HepG2 (cell line): Measurements from ENCODE around the gene PRSS53. TPM values are rescaled to one million over a fixed set of nuclear protein-coding genes. Genes with fewer than 3 reads are reported as not detected.

Source experiments
- CHD4 ChIP-seq: fragments of 200-600 bp; sonication (generic); IDR thresholded peaks from 2 replicates; pipeline ENCODE4 v1.7.0; 2017; ENCODE audit warnings: mild to moderate bottlenecking, low read length, borderline replicate concordance
- DNMT3B ChIP-seq: conservative IDR thresholded peaks from 2 replicates; pipeline ENCODE4 v1.6.1; 2016; ENCODE audit warnings: missing biosample characterization, control low read depth
- FOXP1 ChIP-seq, 2 experiments: fragments of 450-650 bp in 1 of 2; IDR thresholded peaks; 2 replicates each; pipeline ENCODE4 v1.6.1; 2017 to 2018; ENCODE audit warnings: antibody characterized with exemption in 1 of 2
- KDM5A ChIP-seq: fragments of 200-600 bp; sonication (generic); IDR thresholded peaks from 2 replicates; pipeline ENCODE4 v1.7.0; 2018; ENCODE audit warnings: antibody characterized with exemption, mild to moderate bottlenecking, low read length, borderline replicate concordance
- MLX ChIP-seq: IDR thresholded peaks from 2 replicates; pipeline ENCODE4 v1.6.1; 2016
- NFRKB ChIP-seq: fragments of 450-650 bp; IDR thresholded peaks from 2 replicates; pipeline ENCODE4 v1.6.1; 2017
- PCBP2 ChIP-seq: fragments of 200-400 bp; formaldehyde crosslinking; optimal IDR thresholded peaks from 2 replicates; pipeline ENCODE3; 2018; ENCODE audit warnings: low read length, low read depth; ENCODE audit not compliant: poor library complexity, severe bottlenecking
- POLR2A ChIP-seq, 2 experiments: IDR thresholded peaks; 2 replicates each; pipeline ENCODE4 v1.6.1; 2011; ENCODE audit warnings: low read depth in 2 of 2, low read length in 2 of 2, mild to moderate bottlenecking in 1 of 2, moderate library complexity in 1 of 2; ENCODE audit not compliant: insufficient read depth in 1 of 2
- PREB ChIP-seq: sonication (generic); formaldehyde crosslinking; IDR thresholded peaks from 2 replicates; pipeline ENCODE4 v1.4.0; 2020; ENCODE audit warnings: missing genetic modification reagents
- RFXAP ChIP-seq: sonication (generic); formaldehyde crosslinking; IDR thresholded peaks from 2 replicates; pipeline ENCODE4 v1.4.0; 2020; ENCODE audit warnings: missing genetic modification reagents, borderline replicate concordance
- SALL1 ChIP-seq: sonication (generic); formaldehyde crosslinking; IDR thresholded peaks from 2 replicates; pipeline ENCODE4 v1.8.0; 2022; ENCODE audit warnings: mild to moderate bottlenecking, missing genetic modification reagents
- SMAD9 ChIP-seq: sonication (generic); formaldehyde crosslinking; IDR thresholded peaks from 2 replicates; pipeline ENCODE4 v1.5.1; 2020; ENCODE audit warnings: mild to moderate bottlenecking, missing genetic modification reagents
- SMARCC2 ChIP-seq: fragments of 450-650 bp; IDR thresholded peaks from 2 replicates; pipeline ENCODE4 v1.6.1; 2017; ENCODE audit warnings: antibody characterized with exemption, mild to moderate bottlenecking
- SNAPC2 ChIP-seq: sonication (generic); formaldehyde crosslinking; IDR thresholded peaks from 2 replicates; pipeline ENCODE4 v1.8.1; 2022; ENCODE audit warnings: mild to moderate bottlenecking, missing genetic modification reagents
- ZNF468 ChIP-seq: sonication (generic); formaldehyde crosslinking; IDR thresholded peaks from 2 replicates; pipeline ENCODE4 v1.8.0; 2022; ENCODE audit warnings: mild to moderate bottlenecking, moderate library complexity, missing genetic modification reagents
- ZNF737 ChIP-seq: sonication (generic); formaldehyde crosslinking; IDR thresholded peaks from 2 replicates; pipeline ENCODE4 v1.5.0; 2020; ENCODE audit warnings: missing genetic modification reagents, mild to moderate bottlenecking, borderline replicate concordance
- ZNF788 ChIP-seq: sonication (generic); formaldehyde crosslinking; IDR thresholded peaks from 2 replicates; pipeline ENCODE4 v1.5.0; 2020; ENCODE audit warnings: mild to moderate bottlenecking, missing genetic modification reagents, borderline replicate concordance
- polyA plus RNA-seq, 8 experiments: library from polyadenylated mRNA; depleted of rRNA in 3 of 8; stranded (reverse) in 7 of 8; unstranded in 1 of 8; fragments of >200 nt; fragmentation: Illumina TruSeq in 4 of 8; extraction: Trizol in 4 of 8; gene quantifications; 2 replicates each; pipeline versions ENCODE4 v1.2.1 to v1.2.3, GENCODE V29; 2011 to 2016; ENCODE audit warnings: low read depth in 4 of 8, missing spikeins in 1 of 8, mixed read lengths in 1 of 8; ENCODE audit not compliant: insufficient read depth in 1 of 8
- total RNA-seq, 5 experiments: library from RNA; depleted of rRNA; stranded (reverse); fragments of >200 nt; fragmentation: Illumina TruSeq; extraction: Trizol; gene quantifications; 2 replicates each; pipeline ENCODE4 v1.2.3, GENCODE V29; 2016; ENCODE audit warnings: low read depth in 1 of 5
- TF ChIP-seq, protein P1 (sequence below): sonication (generic); formaldehyde crosslinking; IDR thresholded peaks from 2 replicates; pipeline ENCODE4 v1.5.0; 2020; ENCODE audit warnings: mild to moderate bottlenecking, missing genetic modification reagents
- TF ChIP-seq, protein P2 (sequence below): IDR thresholded peaks from 2 replicates; pipeline ENCODE4 v1.6.1; 2016; ENCODE audit warnings: missing compliant biosample characterization, missing genetic modification reagents, borderline replicate concordance
- TF ChIP-seq, protein P3 (sequence below): sonication (generic); formaldehyde crosslinking; IDR thresholded peaks from 2 replicates; pipeline ENCODE4 v1.5.1; 2020; ENCODE audit warnings: mild to moderate bottlenecking, missing genetic modification reagents, moderate library complexity

Gene PRSS53
- total and polyA plus RNA-seq, 2 of the 13 experiments (the other 11 are each of a cell fraction or from before 2014, with no cell fraction given), result 2.2 to 7.4 TPM

DNA sequence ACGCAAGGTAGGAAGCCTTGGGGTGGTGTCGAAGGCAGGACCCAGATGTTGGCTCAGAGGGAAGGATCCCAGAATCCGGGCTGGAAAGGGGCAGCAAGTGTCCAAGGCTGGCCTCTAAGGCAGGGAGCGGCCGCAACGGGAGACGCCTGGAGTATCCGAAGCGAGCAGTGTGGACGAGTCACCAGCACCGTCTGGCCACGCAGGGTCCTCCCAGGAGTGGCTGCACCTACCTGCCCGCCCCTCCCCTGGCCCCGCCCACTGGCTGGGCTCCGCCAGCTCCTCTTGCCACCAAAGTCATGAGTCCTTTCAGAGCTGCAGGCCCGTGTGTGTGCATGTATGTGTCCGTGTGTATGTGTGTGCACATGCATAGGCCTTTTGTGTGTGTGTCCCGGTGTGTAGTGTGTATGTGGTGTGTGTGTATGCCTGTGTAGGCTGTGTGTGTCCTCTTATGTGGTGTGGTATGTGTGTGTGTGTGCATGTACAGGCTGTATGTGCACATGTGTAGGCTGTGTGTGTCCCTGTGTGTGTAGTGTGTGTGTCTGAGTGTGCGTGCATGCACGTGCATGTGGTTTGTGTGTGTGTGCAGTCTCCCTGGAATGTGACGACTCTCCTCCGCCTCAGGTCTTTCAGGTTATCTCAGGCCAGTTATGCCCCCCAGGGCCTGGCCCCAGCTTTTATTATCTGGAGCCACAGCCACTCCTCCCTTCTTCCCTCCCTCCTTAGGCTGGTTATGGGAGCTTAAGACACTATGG is 47.0 kb upstream of the PRSS53 start, which contains the start of gene PRSS8 (continued):
- TF ChIP-seq, protein P1, sequence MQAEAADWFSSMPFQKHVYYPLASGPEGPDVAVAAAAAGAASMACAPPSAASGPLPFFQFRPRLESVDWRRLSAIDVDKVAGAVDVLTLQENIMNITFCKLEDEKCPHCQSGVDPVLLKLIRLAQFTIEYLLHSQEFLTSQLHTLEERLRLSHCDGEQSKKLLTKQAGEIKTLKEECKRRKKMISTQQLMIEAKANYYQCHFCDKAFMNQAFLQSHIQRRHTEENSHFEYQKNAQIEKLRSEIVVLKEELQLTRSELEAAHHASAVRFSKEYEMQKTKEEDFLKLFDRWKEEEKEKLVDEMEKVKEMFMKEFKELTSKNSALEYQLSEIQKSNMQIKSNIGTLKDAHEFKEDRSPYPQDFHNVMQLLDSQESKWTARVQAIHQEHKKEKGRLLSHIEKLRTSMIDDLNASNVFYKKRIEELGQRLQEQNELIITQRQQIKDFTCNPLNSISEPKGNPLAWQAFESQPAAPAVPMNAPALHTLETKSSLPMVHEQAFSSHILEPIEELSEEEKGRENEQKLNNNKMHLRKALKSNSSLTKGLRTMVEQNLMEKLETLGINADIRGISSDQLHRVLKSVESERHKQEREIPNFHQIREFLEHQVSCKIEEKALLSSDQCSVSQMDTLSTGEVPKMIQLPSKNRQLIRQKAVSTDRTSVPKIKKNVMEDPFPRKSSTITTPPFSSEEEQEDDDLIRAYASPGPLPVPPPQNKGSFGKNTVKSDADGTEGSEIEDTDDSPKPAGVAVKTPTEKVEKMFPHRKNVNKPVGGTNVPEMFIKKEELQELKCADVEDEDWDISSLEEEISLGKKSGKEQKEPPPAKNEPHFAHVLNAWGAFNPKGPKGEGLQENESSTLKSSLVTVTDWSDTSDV, result 0 out of 2 replicates have a peak, but pooled peaks have one; percentile 4
- TF ChIP-seq ZNF788 (CRISPR knock-in tag), result 0 out of 2 replicates have a peak, but pooled peaks have one; percentile 38
- TF ChIP-seq PREB (CRISPR knock-in tag), result no peak
- TF ChIP-seq, protein P2, sequence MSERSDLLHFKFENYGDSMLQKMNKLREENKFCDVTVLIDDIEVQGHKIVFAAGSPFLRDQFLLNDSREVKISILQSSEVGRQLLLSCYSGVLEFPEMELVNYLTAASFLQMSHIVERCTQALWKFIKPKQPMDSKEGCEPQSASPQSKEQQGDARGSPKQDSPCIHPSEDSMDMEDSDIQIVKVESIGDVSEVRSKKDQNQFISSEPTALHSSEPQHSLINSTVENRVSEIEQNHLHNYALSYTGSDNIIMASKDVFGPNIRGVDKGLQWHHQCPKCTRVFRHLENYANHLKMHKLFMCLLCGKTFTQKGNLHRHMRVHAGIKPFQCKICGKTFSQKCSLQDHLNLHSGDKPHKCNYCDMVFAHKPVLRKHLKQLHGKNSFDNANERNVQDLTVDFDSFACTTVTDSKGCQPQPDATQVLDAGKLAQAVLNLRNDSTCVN (CRISPR knock-in tag), result no peak
- no peak for TF ChIP-seq DNMT3B (CRISPR knock-in tag)
- no peak for TF ChIP-seq SMAD9
- TF ChIP-seq FOXP1 (IDR thresholded peaks at IDR 0.05), result peak; percentile 48; the same call in 1 of the 2 replicates
- TF ChIP-seq FOXP1 (CRISPR knock-in tag; IDR thresholded peaks at IDR 0.05), result no peak
- TF ChIP-seq PCBP2, result no peak
- TF ChIP-seq SALL1, result peak; percentile 43; the same call in 1 of the 2 replicates
- TF ChIP-seq SNAPC2 (CRISPR knock-in tag), result no peak
- no peak for TF ChIP-seq SMARCC2
- no peak for TF ChIP-seq RFXAP (CRISPR knock-in tag)
- TF ChIP-seq, protein P3, sequence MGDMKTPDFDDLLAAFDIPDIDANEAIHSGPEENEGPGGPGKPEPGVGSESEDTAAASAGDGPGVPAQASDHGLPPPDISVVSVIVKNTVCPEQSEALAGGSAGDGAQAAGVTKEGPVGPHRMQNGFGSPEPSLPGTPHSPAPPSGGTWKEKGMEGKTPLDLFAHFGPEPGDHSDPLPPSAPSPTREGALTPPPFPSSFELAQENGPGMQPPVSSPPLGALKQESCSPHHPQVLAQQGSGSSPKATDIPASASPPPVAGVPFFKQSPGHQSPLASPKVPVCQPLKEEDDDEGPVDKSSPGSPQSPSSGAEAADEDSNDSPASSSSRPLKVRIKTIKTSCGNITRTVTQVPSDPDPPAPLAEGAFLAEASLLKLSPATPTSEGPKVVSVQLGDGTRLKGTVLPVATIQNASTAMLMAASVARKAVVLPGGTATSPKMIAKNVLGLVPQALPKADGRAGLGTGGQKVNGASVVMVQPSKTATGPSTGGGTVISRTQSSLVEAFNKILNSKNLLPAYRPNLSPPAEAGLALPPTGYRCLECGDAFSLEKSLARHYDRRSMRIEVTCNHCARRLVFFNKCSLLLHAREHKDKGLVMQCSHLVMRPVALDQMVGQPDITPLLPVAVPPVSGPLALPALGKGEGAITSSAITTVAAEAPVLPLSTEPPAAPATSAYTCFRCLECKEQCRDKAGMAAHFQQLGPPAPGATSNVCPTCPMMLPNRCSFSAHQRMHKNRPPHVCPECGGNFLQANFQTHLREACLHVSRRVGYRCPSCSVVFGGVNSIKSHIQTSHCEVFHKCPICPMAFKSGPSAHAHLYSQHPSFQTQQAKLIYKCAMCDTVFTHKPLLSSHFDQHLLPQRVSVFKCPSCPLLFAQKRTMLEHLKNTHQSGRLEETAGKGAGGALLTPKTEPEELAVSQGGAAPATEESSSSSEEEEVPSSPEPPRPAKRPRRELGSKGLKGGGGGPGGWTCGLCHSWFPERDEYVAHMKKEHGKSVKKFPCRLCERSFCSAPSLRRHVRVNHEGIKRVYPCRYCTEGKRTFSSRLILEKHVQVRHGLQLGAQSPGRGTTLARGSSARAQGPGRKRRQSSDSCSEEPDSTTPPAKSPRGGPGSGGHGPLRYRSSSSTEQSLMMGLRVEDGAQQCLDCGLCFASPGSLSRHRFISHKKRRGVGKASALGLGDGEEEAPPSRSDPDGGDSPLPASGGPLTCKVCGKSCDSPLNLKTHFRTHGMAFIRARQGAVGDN (CRISPR knock-in tag), result peak; percentile 65
- peak in 1 of 2 experiments; percentile 68; a peak in 2 of 4 replicates for TF ChIP-seq POLR2A (IDR thresholded peaks at IDR 0.05; ENCODE audit: insufficient read depth in 1 of 2, low read depth in 2 of 2, low read length in 2 of 2)
- no peak for TF ChIP-seq ZNF737 (CRISPR knock-in tag)
- TF ChIP-seq NFRKB, result 0 out of 2 replicates have a peak, but pooled peaks have one; percentile 36
- TF ChIP-seq ZNF468 (CRISPR knock-in tag), result no peak
- no peak for TF ChIP-seq KDM5A
- no peak for TF ChIP-seq CHD4
- TF ChIP-seq MLX (CRISPR knock-in tag), result no peak
